DND-41 (cell line): ENCODE measurements around the gene ATIC.
A peak's percentile ranks its signal among the peaks of the same experiment; 100 is the strongest.

Experiments used
- ATAC-seq: fragments of 200-7000 bp; cut with Tn5 transposase; 3 replicates; pipeline ENCODE4 v1.9.1; 2021; ENCODE audit warnings: low read depth; ENCODE audit not compliant: insufficient read depth
- DNase-seq: peaks from one replicate; pipeline ENCODE4 v3.0.0-alpha.2; 2020
- H2AFZ ChIP-seq: 2 replicates; pipeline ENCODE4 v1.6.0; 2012; ENCODE audit warnings: low read depth, low read length
- H3K27ac ChIP-seq: 2 replicates; pipeline ENCODE4 v1.5.1; 2012; ENCODE audit warnings: low read length, inconsistent platforms
- H3K27me3 ChIP-seq: fragments of 200-600 bp; sonication (generic); 2 replicates; pipeline ENCODE4 v1.6.0; 2012; ENCODE audit warnings: low read length, mild to moderate bottlenecking, inconsistent platforms; ENCODE audit not compliant: insufficient read depth, poor library complexity
- H3K36me3 ChIP-seq: 2 replicates; pipeline ENCODE4 v1.5.1; 2012; ENCODE audit warnings: low read length, inconsistent platforms; ENCODE audit not compliant: insufficient read depth
- H3K4me1 ChIP-seq: 2 replicates; pipeline ENCODE4 v1.5.1; 2012; ENCODE audit warnings: mild to moderate bottlenecking, low read length; ENCODE audit not compliant: insufficient read depth
- H3K4me2 ChIP-seq: 2 replicates; pipeline ENCODE4 v1.6.0; 2012; ENCODE audit warnings: mild to moderate bottlenecking, moderate library complexity, low read length, inconsistent platforms; ENCODE audit not compliant: insufficient read depth
- H3K4me3 ChIP-seq, 2 experiments: fragments of 200-600 bp in 1 of 2; shearing (Covaris generic) in 1 of 2; 2 replicates each; pipeline ENCODE4 v1.5.1; 2012 to 2016; ENCODE audit warnings: inconsistent platforms in 2 of 2, low read length in 2 of 2, mild to moderate bottlenecking in 2 of 2, low read depth in 1 of 2, moderate library complexity in 1 of 2
- H3K79me2 ChIP-seq: 2 replicates; pipeline ENCODE4 v1.6.0; 2012; ENCODE audit warnings: low read length, inconsistent platforms; ENCODE audit not compliant: insufficient read depth
- H3K9ac ChIP-seq: 2 replicates; pipeline ENCODE4 v1.6.0; 2012; ENCODE audit warnings: low read depth, mild to moderate bottlenecking, inconsistent platforms, low read length, moderate library complexity
- H3K9me3 ChIP-seq: 2 replicates; pipeline ENCODE4 v1.5.1; 2012; ENCODE audit warnings: low read length, moderate library complexity, mild to moderate bottlenecking, inconsistent platforms; ENCODE audit not compliant: insufficient read depth, severe bottlenecking
- H4K20me1 ChIP-seq: 2 replicates; pipeline ENCODE4 v1.6.0; 2012; ENCODE audit warnings: low read length; ENCODE audit not compliant: insufficient read depth
- EZH2 ChIP-seq: IDR thresholded peaks from 3 replicates; pipeline ENCODE4 v1.6.1; 2012; ENCODE audit warnings: borderline replicate concordance, low read depth, mild to moderate bottlenecking, moderate library complexity, low read length, inconsistent platforms; ENCODE audit not compliant: severe bottlenecking
- TF ChIP-seq, protein P1 (sequence below): IDR thresholded peaks from 2 replicates; pipeline ENCODE4 v1.5.1; 2012; ENCODE audit warnings: borderline replicate concordance, low read length, moderate library complexity, mild to moderate bottlenecking; ENCODE audit not compliant: poor library complexity, severe bottlenecking; ENCODE audit errors: extremely low read depth

Gene ATIC

DNA sequence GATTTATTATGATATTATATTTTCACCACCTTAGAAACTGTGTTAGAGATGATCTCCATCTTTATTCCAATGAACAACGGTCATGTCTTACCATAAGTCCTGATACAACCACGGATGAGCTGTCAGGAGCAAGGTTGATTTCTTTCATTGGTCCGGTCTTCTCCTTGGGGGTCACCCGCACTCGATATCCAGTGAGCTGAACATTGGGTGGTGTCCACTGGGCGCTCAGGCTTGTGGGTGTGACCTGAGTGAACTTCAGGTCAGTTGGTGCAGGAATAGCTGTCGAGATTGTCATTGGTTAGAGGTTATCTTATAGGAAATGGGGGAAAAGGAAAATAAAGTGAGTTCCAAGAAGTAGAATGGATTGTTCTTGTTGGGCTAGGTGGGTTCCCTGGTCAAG, 67.2 kb downstream of the ATIC start:
- ATAC-seq (no peak), DNase-seq (no peak)
- Histone ChIP-seq H3K4me3 (no peak overlapping the region), H4K20me1 (no peaks in the 10 kb centered on the region), H3K27me3 (no peaks in the 10 kb centered on the region), H3K4me2 (no peak overlapping the region), H2AFZ (no peak overlapping the region), H3K9ac (no peak overlapping the region), H3K9me3 (no peaks in the 10 kb centered on the region), H3K36me3 (no peaks in the 10 kb centered on the region), H3K4me1 (no peaks in the 10 kb centered on the region), H3K27ac (no peak overlapping the region), H3K79me2 (no peaks in the 10 kb centered on the region)
- TF ChIP-seq EZH2, result no peak
- TF ChIP-seq, protein P1, sequence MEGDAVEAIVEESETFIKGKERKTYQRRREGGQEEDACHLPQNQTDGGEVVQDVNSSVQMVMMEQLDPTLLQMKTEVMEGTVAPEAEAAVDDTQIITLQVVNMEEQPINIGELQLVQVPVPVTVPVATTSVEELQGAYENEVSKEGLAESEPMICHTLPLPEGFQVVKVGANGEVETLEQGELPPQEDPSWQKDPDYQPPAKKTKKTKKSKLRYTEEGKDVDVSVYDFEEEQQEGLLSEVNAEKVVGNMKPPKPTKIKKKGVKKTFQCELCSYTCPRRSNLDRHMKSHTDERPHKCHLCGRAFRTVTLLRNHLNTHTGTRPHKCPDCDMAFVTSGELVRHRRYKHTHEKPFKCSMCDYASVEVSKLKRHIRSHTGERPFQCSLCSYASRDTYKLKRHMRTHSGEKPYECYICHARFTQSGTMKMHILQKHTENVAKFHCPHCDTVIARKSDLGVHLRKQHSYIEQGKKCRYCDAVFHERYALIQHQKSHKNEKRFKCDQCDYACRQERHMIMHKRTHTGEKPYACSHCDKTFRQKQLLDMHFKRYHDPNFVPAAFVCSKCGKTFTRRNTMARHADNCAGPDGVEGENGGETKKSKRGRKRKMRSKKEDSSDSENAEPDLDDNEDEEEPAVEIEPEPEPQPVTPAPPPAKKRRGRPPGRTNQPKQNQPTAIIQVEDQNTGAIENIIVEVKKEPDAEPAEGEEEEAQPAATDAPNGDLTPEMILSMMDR, result no peak

DNA sequence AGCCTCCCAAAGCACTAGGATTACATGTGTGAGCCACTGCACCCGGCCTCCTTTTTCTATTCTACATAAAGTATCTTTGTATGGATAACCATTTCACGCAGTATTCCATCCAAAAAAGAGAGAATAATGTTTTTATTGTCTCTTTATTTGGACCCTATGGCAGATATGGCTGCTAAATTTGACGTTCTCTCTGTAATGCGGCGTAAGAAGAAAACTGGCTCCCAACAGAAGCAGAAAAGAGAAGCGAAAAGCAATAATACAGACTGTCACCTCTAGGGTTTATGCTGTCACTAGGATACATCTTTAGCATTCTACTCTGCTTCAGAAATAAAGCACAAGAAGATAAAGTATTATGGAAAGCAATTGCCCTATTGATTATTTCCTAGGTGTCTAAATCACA, 68.1 kb downstream of the ATIC start:
- Histone ChIP-seq H3K9ac (no peak overlapping the region), H3K4me3 (no peak overlapping the region), H3K27me3 (no peaks in the 10 kb centered on the region), H4K20me1 (no peaks in the 10 kb centered on the region), H3K4me2 (no peak overlapping the region), H3K27ac (no peak overlapping the region), H2AFZ (no peak overlapping the region), H3K9me3 (no peaks in the 10 kb centered on the region), H3K36me3 (no peaks in the 10 kb centered on the region), H3K79me2 (no peaks in the 10 kb centered on the region), H3K4me1 (no peaks in the 10 kb centered on the region)
- no peak for ATAC-seq
- no peak for DNase-seq
- TF ChIP-seq, protein P1, result no peak
- TF ChIP-seq EZH2, result no peak

- H4K20me1 ChIP-seq, result no peaks in the 10 kb centered on the region
- no peaks in the 10 kb centered on the region for H3K27me3 ChIP-seq
- no peaks in the 10 kb centered on the region for H3K36me3 ChIP-seq
- H3K9ac ChIP-seq, result no peak overlapping the region
- no peaks in the 10 kb centered on the region for H3K4me1 ChIP-seq
- no peaks in the 10 kb centered on the region for H3K79me2 ChIP-seq
- H3K4me3 ChIP-seq, result no peak overlapping the region
- H3K27ac ChIP-seq, result no peak overlapping the region
- DNase-seq (no peak), ATAC-seq (no peak)
- H3K4me2 ChIP-seq, result no peak overlapping the region
- H2AFZ ChIP-seq, result no peak overlapping the region
- no peaks in the 10 kb centered on the region for H3K9me3 ChIP-seq
- TF ChIP-seq, protein P1, result no peak
- no peak for TF ChIP-seq EZH2
Measured at GRCh38 chr2:215380699-215381098, 68.8 kb downstream of the ATIC start.

DNA sequence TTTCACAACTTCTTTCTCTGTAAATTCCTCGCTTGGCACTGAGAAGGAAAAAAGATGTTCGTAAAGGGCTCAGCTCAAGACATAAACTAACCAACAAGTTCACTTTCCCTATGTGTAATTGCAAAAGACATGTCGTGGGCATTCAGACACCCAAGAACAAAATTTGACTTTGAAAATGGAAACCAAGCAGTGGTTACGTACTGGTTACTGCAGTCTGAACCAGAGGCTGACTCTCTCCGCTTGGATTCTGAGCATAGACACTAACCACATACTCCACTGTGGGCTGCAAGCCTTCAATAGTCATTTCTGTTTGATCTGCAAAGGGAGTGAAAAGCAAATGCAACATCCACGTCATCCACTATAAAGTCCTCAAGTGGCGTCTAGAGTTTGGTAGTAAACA, 70.2 kb downstream of the ATIC start:
- Histone ChIP-seq H3K9ac (no peak overlapping the region), H3K9me3 (no peaks in the 10 kb centered on the region), H3K4me1 (no peaks in the 10 kb centered on the region), H3K27me3 (no peaks in the 10 kb centered on the region), H2AFZ (no peak overlapping the region), H3K79me2 (no peaks in the 10 kb centered on the region), H3K4me3 (no peak overlapping the region), H3K36me3 (no peaks in the 10 kb centered on the region), H3K27ac (no peak overlapping the region), H4K20me1 (no peaks in the 10 kb centered on the region), H3K4me2 (no peak overlapping the region)
- ATAC-seq (peak; percentile 45; the same call in 1 of the 3 replicates), DNase-seq (no peak)
- TF ChIP-seq, protein P1, result no peak
- no peak for TF ChIP-seq EZH2
